Loucy (cell line): ENCODE data around the gene CNTN5.

Source experiments
- EZH2phosphoT487 ChIP-seq: fragments of 200-600 bp; IDR thresholded peaks from 2 replicates; pipeline ENCODE4 v1.6.1; 2018; ENCODE audit warnings: antibody characterized with exemption, mild to moderate bottlenecking, moderate library complexity, borderline replicate concordance
- TF ChIP-seq, protein P1 (sequence below): fragments of 200-600 bp; sonication (generic); conservative IDR thresholded peaks from 2 replicates; pipeline ENCODE4 v1.5.1; 2014; ENCODE audit warnings: mild to moderate bottlenecking, antibody characterized with exemption, low read length

DNA sequence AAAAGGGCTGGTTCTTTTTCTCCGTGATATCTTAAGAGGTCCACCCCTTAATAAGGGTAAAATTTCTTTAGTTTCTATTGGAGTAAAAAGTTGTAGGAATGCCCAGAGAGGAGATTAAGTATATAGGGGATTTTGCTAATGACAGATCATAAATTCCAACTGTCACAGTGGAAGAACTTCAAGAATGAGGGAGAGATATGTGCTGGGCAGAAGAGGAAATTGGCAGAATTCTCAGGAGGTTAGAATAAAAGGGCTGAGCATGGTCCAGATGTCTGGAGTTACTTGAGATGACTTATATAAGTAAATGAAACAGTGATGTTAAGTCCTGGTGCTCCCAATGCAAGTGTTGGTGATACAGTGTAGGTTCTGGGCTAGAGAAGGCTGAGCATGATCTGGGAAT is 1248.8 kb downstream of the CNTN5 start:
- TF ChIP-seq, protein P1, sequence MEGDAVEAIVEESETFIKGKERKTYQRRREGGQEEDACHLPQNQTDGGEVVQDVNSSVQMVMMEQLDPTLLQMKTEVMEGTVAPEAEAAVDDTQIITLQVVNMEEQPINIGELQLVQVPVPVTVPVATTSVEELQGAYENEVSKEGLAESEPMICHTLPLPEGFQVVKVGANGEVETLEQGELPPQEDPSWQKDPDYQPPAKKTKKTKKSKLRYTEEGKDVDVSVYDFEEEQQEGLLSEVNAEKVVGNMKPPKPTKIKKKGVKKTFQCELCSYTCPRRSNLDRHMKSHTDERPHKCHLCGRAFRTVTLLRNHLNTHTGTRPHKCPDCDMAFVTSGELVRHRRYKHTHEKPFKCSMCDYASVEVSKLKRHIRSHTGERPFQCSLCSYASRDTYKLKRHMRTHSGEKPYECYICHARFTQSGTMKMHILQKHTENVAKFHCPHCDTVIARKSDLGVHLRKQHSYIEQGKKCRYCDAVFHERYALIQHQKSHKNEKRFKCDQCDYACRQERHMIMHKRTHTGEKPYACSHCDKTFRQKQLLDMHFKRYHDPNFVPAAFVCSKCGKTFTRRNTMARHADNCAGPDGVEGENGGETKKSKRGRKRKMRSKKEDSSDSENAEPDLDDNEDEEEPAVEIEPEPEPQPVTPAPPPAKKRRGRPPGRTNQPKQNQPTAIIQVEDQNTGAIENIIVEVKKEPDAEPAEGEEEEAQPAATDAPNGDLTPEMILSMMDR = no peak
- no peak for TF ChIP-seq EZH2phosphoT487
